Stimulated activated CD4-positive, alpha-beta T cell treated with anti-CD3 and anti-CD28 coated beads, Interleukin-4, amount 100 ng/mL, for 1 hour (primary cell): ENCODE data around the gene PAQR5.
"Not testable (repeated sequence)": the region's sequence is repeated elsewhere in the genome, so short reads cannot be mapped to it uniquely, and the experiment has no call there.

Experiments used
- DNase-seq: peaks from one replicate; pipeline ENCODE4 v3.0.0-alpha.2; 2020

PAQR5 gene

GRCh38 chr15:69293741-69294615 is 4.7 kb upstream of the PAQR5 start:
- DNase-seq, result no peak

GRCh38 chr15:69296606-69297005 is 2.1 kb upstream of the PAQR5 start:
- no peak for DNase-seq

DNA sequence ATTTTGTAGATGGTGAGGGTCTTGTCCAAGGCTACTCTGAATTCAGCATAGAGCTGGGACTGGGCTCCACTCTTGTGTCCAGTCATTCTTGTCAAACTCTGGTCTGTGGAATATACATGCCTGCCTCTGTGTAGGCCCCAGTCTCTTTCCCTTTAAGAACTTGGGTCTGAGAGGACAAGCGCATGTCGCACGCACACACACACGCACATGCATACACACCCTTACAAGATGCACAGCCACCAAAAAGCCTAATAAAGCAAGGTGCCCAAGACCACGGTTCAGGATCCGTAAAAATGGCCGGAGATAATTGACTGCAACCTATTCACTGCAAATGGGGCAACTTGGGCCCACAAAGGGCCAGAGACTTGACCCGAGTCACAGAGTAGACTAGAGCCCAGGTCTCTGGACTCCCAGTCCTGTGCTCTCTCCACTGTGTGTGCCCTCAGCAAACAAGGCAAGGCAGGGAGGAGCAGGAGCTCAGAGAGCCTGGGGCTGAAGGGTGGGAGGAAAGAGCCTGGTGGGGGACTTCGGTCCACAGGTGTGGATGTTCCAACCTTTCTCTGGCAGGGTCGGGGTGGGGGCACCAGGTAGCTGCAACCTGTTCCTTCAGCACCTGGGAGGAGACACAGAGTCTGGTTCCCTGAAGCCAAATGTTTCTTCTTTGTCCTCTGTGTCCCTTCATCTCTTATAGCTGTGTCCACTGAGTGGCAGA is 914 bp upstream of the PAQR5 start:
- no peak for DNase-seq

DNA sequence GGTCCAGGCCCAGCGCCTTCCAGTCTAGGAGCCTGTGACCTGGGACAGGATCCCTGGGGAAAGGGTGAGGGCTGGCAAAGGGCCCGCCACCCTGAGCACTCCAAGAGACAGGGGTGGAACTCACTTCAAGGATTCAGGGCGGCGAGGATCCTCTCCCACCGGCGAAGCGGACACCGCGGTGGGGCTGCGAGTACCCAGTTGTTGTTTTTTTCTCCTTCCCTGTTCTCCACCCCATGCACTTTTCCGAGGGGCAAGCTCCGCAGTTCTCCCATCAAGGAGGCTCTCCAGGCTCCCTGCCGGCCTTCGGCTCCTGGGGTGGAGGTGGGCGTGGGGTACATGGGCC is 387 bp upstream of the PAQR5 start:
- DNase-seq, result no peak

DNA sequence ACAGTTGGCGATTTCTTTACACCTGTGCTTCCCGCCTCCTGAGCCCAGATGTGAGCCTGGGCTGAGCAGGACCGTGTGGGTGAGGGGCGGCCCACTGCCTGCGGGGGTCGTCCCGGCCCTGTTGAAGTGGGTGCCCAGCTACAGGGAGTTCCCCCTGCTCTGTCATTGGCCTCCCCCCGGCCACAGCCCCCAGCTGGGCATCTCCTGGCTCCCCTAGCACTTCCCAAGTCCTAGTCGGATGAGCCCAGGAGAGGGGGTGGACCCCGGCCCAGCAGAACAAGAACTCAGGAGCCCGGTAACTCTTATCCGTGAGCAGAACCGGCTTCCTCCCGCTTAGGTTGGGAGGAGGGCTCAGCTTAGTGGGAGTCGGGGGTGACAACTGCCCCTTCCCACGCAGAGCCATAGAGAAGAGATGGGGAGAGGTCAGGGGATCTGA is 757 bp downstream of the PAQR5 start:
- DNase-seq, result no peak

- DNase-seq, result no peak
Measured at GRCh38 chr15:69299943-69300588, 1.4 kb downstream of the PAQR5 start.

GRCh38 chr15:69301101-69301500 is 2.4 kb downstream of the PAQR5 start:
- DNase-seq, result not testable (repeated sequence)

- not testable (repeated sequence) for DNase-seq
Measured at GRCh38 chr15:69302087-69302486, 3.4 kb downstream of the PAQR5 start.

DNA sequence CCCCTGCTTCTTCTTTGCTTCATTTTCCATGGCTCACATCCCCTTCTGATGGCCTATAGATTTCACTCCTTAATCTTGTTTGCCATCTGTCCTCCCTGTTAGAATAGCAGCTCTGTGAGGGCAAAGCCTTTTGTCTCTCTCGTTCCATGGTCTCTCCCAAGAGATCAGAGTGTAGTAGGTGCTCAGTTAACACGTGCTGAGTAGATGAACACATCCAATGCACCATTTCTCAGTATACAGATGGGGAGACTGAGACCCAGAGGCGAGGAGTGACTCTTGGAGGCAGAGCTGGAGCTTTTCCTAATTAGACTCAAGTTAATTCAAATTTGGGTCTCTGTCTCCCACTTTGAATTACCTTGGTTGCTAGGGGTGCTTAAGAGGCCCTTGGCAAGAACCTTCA is 4.2 kb downstream of the PAQR5 start:
- DNase-seq, result no peak

- no peak for DNase-seq
Measured at GRCh38 chr15:69303337-69304181, 4.8 kb downstream of the PAQR5 start.

GRCh38 chr15:69304182-69304545 is 5.5 kb downstream of the PAQR5 start:
- no peak for DNase-seq

GRCh38 chr15:69305204-69305931 is 6.7 kb downstream of the PAQR5 start:
- DNase-seq, result no peak

GRCh38 chr15:69305933-69306568 is 7.3 kb downstream of the PAQR5 start:
- no peak for DNase-seq

GRCh38 chr15:69307939-69308338 is 9.2 kb downstream of the PAQR5 start:
- no peak for DNase-seq

- DNase-seq, result no peak
Measured at GRCh38 chr15:69308949-69309348, 10.2 kb downstream of the PAQR5 start.

DNA sequence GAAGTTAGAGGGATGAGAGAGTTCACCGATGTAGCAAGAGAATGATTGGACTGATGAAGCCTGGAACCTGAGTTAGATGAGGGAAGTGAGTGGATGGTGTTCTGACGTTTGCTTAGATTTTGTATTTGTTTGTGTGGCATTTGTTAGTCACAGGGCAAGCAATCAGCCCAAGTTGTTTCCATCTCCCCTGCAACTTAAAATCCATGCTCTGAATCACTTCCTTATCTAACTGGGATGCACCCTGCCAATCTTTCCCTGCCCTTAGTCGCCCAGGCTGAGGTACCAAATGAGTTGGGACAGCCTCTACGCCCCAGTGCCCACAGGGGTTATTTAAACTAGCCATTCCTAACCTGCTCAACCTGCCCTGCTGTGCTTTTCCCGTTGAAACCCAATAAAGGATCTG is 12.6 kb downstream of the PAQR5 start:
- DNase-seq, result no peak

DNA sequence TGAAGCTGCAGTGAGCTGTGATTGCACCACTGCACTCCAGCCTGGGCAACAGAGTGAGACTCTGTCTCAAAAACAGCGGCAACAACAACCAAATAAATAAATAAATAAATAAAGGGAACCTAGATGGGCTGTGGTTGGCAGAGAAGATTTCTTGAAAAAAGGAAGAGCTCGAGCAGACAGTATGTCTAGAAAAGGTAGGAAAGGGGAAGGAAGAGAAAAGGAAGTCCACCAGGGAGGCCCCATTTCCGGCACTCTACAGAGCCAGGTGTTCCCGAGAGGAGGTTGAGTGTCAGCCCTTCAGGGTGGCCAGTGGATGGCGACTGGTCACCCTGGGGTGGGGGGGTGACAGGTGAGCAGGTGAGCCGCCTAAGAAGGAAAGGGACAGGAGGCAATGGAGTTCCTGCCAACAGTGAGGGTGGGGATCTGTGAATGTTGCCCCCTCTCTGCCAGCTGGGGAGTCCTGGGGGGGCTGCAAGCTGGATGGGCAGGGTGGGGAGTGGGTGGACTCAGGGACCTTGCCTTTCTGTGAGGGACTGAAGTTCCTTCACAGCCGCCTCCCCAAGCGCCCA is 14.8 kb downstream of the PAQR5 start:
- DNase-seq, result no peak

GRCh38 chr15:69314131-69314530 is 15.4 kb downstream of the PAQR5 start:
- DNase-seq, result no peak

DNA sequence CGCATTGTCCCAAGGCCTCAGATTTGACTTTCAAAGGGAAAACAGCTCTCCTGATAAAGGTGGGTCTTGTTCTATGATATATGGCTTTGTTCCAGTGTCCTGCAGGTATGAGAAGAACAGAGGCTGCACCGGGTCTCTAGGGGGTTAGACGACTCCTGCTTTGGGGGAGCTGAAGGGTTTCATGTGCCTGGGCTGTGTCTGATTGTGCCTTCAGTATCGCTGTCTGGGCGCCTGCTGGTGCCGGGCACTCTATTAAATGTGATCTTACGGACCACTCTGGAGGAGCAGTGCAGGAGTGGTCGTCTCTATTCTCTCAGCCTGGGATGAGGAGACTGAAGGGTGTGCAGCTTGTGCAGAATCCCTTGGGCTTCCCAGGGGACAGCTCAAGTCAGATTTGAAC is 16.0 kb downstream of the PAQR5 start:
- DNase-seq, result no peak

- DNase-seq, result no peak
Measured at GRCh38 chr15:69315402-69316110, 16.8 kb downstream of the PAQR5 start.

- DNase-seq, result no peak
Measured at GRCh38 chr15:69316291-69316690, 17.6 kb downstream of the PAQR5 start.
